WTC11 (cell line): ENCODE data around the gene BAG1.

Experiments used
- CREB1 ChIP-seq: sonication (generic); formaldehyde crosslinking; IDR thresholded peaks from 2 replicates; pipeline ENCODE4 v1.8.0; 2023; ENCODE audit warnings: mild to moderate bottlenecking, missing genetic modification reagents
- JUN ChIP-seq: sonication (generic); formaldehyde crosslinking; IDR thresholded peaks from 2 replicates; pipeline ENCODE4 v1.8.0; 2023; ENCODE audit warnings: mild to moderate bottlenecking, missing genetic modification reagents
- MXD4 ChIP-seq: fragments of 250-450 bp; sonication (Bioruptor Pico); IDR thresholded peaks from 2 replicates; pipeline ENCODE4 v1.8.0; 2021; ENCODE audit warnings: mild to moderate bottlenecking, moderate library complexity, borderline replicate concordance
- ZNF671 ChIP-seq: fragments of 250-450 bp; sonication (Bioruptor Pico); IDR thresholded peaks from 2 replicates; pipeline ENCODE4 v1.8.0; 2021; ENCODE audit warnings: mild to moderate bottlenecking
- TF ChIP-seq, protein P1 (sequence below): fragments of 200-600 bp; IDR thresholded peaks from 2 replicates; pipeline ENCODE4 v1.8.0; 2022; ENCODE audit warnings: antibody characterized with exemption
- TF ChIP-seq, protein P2 (sequence below): sonication (generic); formaldehyde crosslinking; IDR thresholded peaks from 2 replicates; pipeline ENCODE4 v1.8.1; 2023; ENCODE audit warnings: mild to moderate bottlenecking, missing genetic modification reagents, borderline replicate concordance
- TF ChIP-seq, protein P3 (sequence below): sonication (generic); formaldehyde crosslinking; IDR thresholded peaks from 2 replicates; pipeline ENCODE4 v1.8.1; 2023; ENCODE audit warnings: mild to moderate bottlenecking, missing genetic modification reagents, moderate library complexity
- TF ChIP-seq, protein P4 (sequence below): fragments of 250-450 bp; sonication (Bioruptor Pico); IDR thresholded peaks from 2 replicates; pipeline ENCODE4 v1.9.0; 2021; ENCODE audit warnings: mild to moderate bottlenecking

DNA sequence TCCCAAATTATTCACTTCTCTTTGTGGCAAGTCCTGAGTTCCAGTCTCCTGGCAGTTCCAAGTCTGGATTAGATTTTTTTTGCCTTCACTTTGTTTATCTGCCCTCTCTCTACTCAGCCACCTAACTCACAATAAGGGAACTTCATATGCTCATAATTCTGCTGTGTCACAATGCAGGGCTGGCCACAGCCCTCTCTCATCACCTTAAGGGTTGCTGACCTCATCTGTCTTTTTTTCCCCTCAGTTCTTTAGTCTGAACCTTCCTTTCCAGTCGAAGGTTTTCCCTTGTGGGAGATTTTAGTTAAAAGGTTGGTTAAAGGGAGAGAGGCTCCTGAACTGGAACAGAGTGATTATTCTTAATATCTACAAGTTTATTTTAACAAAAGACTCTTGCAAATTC lies 4.1 kb downstream of the BAG1 start:
- TF ChIP-seq, protein P1, sequence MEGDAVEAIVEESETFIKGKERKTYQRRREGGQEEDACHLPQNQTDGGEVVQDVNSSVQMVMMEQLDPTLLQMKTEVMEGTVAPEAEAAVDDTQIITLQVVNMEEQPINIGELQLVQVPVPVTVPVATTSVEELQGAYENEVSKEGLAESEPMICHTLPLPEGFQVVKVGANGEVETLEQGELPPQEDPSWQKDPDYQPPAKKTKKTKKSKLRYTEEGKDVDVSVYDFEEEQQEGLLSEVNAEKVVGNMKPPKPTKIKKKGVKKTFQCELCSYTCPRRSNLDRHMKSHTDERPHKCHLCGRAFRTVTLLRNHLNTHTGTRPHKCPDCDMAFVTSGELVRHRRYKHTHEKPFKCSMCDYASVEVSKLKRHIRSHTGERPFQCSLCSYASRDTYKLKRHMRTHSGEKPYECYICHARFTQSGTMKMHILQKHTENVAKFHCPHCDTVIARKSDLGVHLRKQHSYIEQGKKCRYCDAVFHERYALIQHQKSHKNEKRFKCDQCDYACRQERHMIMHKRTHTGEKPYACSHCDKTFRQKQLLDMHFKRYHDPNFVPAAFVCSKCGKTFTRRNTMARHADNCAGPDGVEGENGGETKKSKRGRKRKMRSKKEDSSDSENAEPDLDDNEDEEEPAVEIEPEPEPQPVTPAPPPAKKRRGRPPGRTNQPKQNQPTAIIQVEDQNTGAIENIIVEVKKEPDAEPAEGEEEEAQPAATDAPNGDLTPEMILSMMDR = no peak
- TF ChIP-seq, protein P2, sequence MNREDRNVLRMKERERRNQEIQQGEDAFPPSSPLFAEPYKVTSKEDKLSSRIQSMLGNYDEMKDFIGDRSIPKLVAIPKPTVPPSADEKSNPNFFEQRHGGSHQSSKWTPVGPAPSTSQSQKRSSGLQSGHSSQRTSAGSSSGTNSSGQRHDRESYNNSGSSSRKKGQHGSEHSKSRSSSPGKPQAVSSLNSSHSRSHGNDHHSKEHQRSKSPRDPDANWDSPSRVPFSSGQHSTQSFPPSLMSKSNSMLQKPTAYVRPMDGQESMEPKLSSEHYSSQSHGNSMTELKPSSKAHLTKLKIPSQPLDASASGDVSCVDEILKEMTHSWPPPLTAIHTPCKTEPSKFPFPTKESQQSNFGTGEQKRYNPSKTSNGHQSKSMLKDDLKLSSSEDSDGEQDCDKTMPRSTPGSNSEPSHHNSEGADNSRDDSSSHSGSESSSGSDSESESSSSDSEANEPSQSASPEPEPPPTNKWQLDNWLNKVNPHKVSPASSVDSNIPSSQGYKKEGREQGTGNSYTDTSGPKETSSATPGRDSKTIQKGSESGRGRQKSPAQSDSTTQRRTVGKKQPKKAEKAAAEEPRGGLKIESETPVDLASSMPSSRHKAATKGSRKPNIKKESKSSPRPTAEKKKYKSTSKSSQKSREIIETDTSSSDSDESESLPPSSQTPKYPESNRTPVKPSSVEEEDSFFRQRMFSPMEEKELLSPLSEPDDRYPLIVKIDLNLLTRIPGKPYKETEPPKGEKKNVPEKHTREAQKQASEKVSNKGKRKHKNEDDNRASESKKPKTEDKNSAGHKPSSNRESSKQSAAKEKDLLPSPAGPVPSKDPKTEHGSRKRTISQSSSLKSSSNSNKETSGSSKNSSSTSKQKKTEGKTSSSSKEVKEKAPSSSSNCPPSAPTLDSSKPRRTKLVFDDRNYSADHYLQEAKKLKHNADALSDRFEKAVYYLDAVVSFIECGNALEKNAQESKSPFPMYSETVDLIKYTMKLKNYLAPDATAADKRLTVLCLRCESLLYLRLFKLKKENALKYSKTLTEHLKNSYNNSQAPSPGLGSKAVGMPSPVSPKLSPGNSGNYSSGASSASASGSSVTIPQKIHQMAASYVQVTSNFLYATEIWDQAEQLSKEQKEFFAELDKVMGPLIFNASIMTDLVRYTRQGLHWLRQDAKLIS (CRISPR knock-in tag) = no peak
- TF ChIP-seq JUN (CRISPR knock-in tag) (no peak), ZNF671 (CRISPR knock-in tag) (no peak), CREB1 (no peak), MXD4 (CRISPR knock-in tag) (no peak)
- TF ChIP-seq, protein P3, sequence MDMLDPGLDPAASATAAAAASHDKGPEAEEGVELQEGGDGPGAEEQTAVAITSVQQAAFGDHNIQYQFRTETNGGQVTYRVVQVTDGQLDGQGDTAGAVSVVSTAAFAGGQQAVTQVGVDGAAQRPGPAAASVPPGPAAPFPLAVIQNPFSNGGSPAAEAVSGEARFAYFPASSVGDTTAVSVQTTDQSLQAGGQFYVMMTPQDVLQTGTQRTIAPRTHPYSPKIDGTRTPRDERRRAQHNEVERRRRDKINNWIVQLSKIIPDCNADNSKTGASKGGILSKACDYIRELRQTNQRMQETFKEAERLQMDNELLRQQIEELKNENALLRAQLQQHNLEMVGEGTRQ = no peak
- TF ChIP-seq, protein P4, sequence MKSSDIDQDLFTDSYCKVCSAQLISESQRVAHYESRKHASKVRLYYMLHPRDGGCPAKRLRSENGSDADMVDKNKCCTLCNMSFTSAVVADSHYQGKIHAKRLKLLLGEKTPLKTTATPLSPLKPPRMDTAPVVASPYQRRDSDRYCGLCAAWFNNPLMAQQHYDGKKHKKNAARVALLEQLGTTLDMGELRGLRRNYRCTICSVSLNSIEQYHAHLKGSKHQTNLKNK (CRISPR knock-in tag) = no peak
